Calu3 (cell line): ENCODE results near the gene TRMT5. TPM values are rescaled to one million over a fixed set of nuclear protein-coding genes. Genes with fewer than 3 reads are reported as not detected.

Experiments
- BruUV-seq: library from RNA; stranded (reverse); fragments of 400-500 nt; replicated peaks from 2 replicates; lab custom pipeline; 2021; lab: Mats Ljungman, UMichigan
- CTCF ChIA-PET: fragments of 300-600 bp; sonication (Branson Sonifier 250); formaldehyde crosslinking; loops from one replicate; lab custom pipeline; 2022; ENCODE audit warnings: antibody characterized with exemption; lab: Charles Lee
- DNase-seq: peaks from one replicate; pipeline ENCODE4 v3.0.0; 2022
- H3K27ac Mint-ChIP-seq: one replicate; pipeline ENCODE4 v1.8.0; 2022; ENCODE audit warnings: mixed read lengths; ENCODE audit not compliant: unreplicated experiment
- H3K27me3 Mint-ChIP-seq: one replicate; pipeline ENCODE4 v1.8.0; 2022; ENCODE audit warnings: mixed read lengths; ENCODE audit not compliant: unreplicated experiment
- H3K36me3 Mint-ChIP-seq: one replicate; pipeline ENCODE4 v1.8.0; 2022; ENCODE audit warnings: mild to moderate bottlenecking, moderate library complexity, mixed read lengths; ENCODE audit not compliant: insufficient read depth, unreplicated experiment
- H3K4me1 Mint-ChIP-seq: one replicate; pipeline ENCODE4 v1.8.0; 2022; ENCODE audit warnings: mild to moderate bottlenecking, low read depth, mixed read lengths; ENCODE audit not compliant: unreplicated experiment
- H3K4me3 Mint-ChIP-seq: one replicate; pipeline ENCODE4 v1.8.0; 2022; ENCODE audit warnings: mild to moderate bottlenecking, low read depth, moderate library complexity, mixed read lengths; ENCODE audit not compliant: unreplicated experiment
- H3K9me3 Mint-ChIP-seq: one replicate; pipeline ENCODE4 v1.8.0; 2022; ENCODE audit warnings: low read depth, mixed read lengths; ENCODE audit not compliant: unreplicated experiment
- CTCF ChIP-seq: fragments of 200-600 bp; IDR thresholded peaks from one replicate; pipeline ENCODE4 v1.8.0; 2022; ENCODE audit warnings: antibody characterized with exemption; ENCODE audit not compliant: unreplicated experiment
- intact Hi-C: fragments of 100-400 bp; cut with micrococcal nuclease; formaldehyde crosslinking; loops from one replicate; pipeline ENCODE4 v1.10.0; 2022; ENCODE audit not compliant: unreplicated experiment
- total RNA-seq: library from RNA; stranded (reverse); gene quantifications from 2 replicates; pipeline ENCODE4 v1.2.3, GENCODE V29; 2022

TRMT5 gene
- total RNA-seq, 1 experiment from 2014 or later, result 22.8 TPM

- H3K27ac Mint-ChIP-seq, result no peak overlapping the region
- H3K27me3 Mint-ChIP-seq, result no peaks in the 10 kb centered on the region
- intact Hi-C loops, result no loop called here
- no peaks in the 10 kb centered on the region for H3K4me1 Mint-ChIP-seq
- CTCF ChIA-PET, result interaction anchor here (0.6 kb wide), 1 partner anchor 330 kb away, joined by 3 read pairs; no protein-coding TSS in a partner anchor
- no peak overlapping the region for H3K4me3 Mint-ChIP-seq
- no peak for DNase-seq
- no peaks in the 10 kb centered on the region for H3K36me3 Mint-ChIP-seq
- TF ChIP-seq CTCF, result no peak
- BruUV-seq, result no TSS peak
- H3K9me3 Mint-ChIP-seq, result no peaks in the 10 kb centered on the region
These were observed 8.7 kb upstream of the TRMT5 start for GRCh38 chr14:60989599-60989998.

- no peaks in the 10 kb centered on the region for H3K9me3 Mint-ChIP-seq
- no peak overlapping the region for H3K27ac Mint-ChIP-seq
- no peak for DNase-seq
- intact Hi-C loops, result no loop called here
- no peaks in the 10 kb centered on the region for H3K27me3 Mint-ChIP-seq
- H3K4me3 Mint-ChIP-seq, result no peak overlapping the region
- CTCF ChIA-PET, result no interaction called here
- no TSS peak for BruUV-seq
- no peaks in the 10 kb centered on the region for H3K4me1 Mint-ChIP-seq
- TF ChIP-seq CTCF, result no peak
- H3K36me3 Mint-ChIP-seq, result no peaks in the 10 kb centered on the region
These were observed 5.6 kb upstream of the TRMT5 start for GRCh38 chr14:60986500-60986899.

GRCh38 chr14:60984196-60984595, 3.3 kb upstream of the TRMT5 start:
- Mint-ChIP-seq H3K4me1 (peaks cover 6% of the 10 kb centered on the region), H3K9me3 (no peaks in the 10 kb centered on the region), H3K4me3 (no peak overlapping the region), H3K36me3 (no peaks in the 10 kb centered on the region), H3K27ac (no peak overlapping the region), H3K27me3 (no peaks in the 10 kb centered on the region)
- DNase-seq, result no peak
- intact Hi-C loops, result loop anchor here (5.0 kb wide), 3 partner anchors 193 to 337 kb away; partner anchors contain the start of gene SIX1
- CTCF ChIA-PET, result no interaction called here
- no peak for TF ChIP-seq CTCF
- BruUV-seq, result no TSS peak

GRCh38 chr14:60981633-60982455, 965 bp upstream of the TRMT5 start:
- Mint-ChIP-seq H3K9me3 (no peaks in the 10 kb centered on the region), H3K27ac (no peak overlapping the region), H3K4me1 (peaks cover 9% of the 10 kb centered on the region), H3K27me3 (no peaks in the 10 kb centered on the region), H3K36me3 (peaks cover 5% of the 10 kb centered on the region), H3K4me3 (no peak overlapping the region)
- TF ChIP-seq CTCF, result no peak
- BruUV-seq, result TSS peak; percentile 38
- intact Hi-C loops, result loop anchor here (5.0 kb wide), 3 partner anchors 195 to 335 kb away; partner anchors contain the start of gene SIX1
- CTCF ChIA-PET, result interaction anchor here (1.0 to 1.4 kb wide), 2 partner anchors 14 to 272 kb away, joined by 3 to 4 read pairs; no protein-coding TSS in a partner anchor
- no peak for DNase-seq
